Bronchial epithelial cell (primary cell): Measurements from ENCODE around the gene KLF13. TPM values are rescaled to one million over a fixed set of nuclear protein-coding genes. Genes with fewer than 3 reads are reported as not detected.

Experiments used
- DNase-seq: peaks from one replicate; pipeline ENCODE4 v3.0.0-alpha.2; 2010; ENCODE audit warnings: low read depth
- FAIRE-seq: peaks from 2 replicates; lab custom pipeline; 2011; peaks lifted over from hg19 to GRCh38; lab: Jason Lieb, UNC
- H3K27me3 ChIP-seq: 2 replicates; pipeline ENCODE4 v1.5.1; 2011; ENCODE audit warnings: low read length; ENCODE audit not compliant: control insufficient read depth, insufficient read depth
- H3K36me3 ChIP-seq: 2 replicates; pipeline ENCODE4 v1.5.1; 2011; ENCODE audit warnings: low read length; ENCODE audit not compliant: control insufficient read depth, insufficient read depth
- H3K4me3 ChIP-seq: 2 replicates; pipeline ENCODE4 v1.5.1; 2011; ENCODE audit warnings: mild to moderate bottlenecking, low read depth, low read length, control low read depth
- total RNA-seq: library from RNA; depleted of rRNA; stranded (reverse); fragments of >200 nt; gene quantifications from 2 replicates; pipeline ENCODE4 v1.2.1, GENCODE V29; 2014
- TF ChIP-seq, protein P1 (sequence below): IDR thresholded peaks from 2 replicates; pipeline ENCODE4 v1.5.1; 2011; ENCODE audit warnings: mild to moderate bottlenecking, moderate library complexity, low read length, control low read depth, inconsistent platforms; ENCODE audit not compliant: insufficient read depth, severe bottlenecking

The KLF13 gene
- total RNA-seq, 1 donor from 2014 or later: 58.7 TPM

DNA sequence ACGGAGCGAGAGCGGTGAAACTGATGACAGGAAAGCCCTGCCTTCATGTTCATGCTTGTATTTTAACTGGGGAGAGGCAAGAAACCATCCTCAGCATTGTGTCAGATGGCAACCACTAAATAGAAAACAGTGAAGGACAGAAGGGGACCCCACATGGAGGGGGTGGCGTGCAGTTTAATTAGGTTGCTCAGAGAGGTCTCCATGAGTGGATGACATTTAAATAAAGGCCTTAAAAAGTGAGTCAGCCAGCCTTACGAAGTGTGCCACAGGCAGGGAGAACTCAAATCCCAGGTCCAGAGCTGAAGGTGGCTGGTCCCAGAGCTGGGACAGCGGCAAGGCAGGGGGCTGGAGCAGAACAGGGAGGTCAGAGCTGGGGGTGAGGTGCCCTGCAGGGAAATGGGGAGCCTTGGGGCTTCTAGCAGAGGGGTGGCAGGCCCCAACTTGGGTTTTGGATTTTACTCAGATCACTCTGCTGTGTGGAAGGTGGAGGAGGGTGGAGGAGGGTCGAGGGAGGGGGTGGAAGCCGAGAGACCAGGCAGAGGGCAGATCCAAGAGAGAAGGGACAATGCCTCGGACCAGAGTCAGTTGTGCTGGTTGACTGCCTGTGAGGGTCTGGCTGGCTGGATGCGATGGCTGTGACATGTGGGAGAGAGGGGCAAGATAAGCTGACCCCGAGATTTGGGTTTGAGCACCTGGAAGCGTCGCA lies 73.7 kb downstream of the KLF13 start:
- TF ChIP-seq, protein P1, sequence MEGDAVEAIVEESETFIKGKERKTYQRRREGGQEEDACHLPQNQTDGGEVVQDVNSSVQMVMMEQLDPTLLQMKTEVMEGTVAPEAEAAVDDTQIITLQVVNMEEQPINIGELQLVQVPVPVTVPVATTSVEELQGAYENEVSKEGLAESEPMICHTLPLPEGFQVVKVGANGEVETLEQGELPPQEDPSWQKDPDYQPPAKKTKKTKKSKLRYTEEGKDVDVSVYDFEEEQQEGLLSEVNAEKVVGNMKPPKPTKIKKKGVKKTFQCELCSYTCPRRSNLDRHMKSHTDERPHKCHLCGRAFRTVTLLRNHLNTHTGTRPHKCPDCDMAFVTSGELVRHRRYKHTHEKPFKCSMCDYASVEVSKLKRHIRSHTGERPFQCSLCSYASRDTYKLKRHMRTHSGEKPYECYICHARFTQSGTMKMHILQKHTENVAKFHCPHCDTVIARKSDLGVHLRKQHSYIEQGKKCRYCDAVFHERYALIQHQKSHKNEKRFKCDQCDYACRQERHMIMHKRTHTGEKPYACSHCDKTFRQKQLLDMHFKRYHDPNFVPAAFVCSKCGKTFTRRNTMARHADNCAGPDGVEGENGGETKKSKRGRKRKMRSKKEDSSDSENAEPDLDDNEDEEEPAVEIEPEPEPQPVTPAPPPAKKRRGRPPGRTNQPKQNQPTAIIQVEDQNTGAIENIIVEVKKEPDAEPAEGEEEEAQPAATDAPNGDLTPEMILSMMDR: no peak
- FAIRE-seq: no peak
- no peak overlapping the region for H3K4me3 ChIP-seq
- DNase-seq: no peak
- H3K36me3 ChIP-seq: no peaks in the 10 kb centered on the region
- H3K27me3 ChIP-seq: no peaks in the 10 kb centered on the region

DNA sequence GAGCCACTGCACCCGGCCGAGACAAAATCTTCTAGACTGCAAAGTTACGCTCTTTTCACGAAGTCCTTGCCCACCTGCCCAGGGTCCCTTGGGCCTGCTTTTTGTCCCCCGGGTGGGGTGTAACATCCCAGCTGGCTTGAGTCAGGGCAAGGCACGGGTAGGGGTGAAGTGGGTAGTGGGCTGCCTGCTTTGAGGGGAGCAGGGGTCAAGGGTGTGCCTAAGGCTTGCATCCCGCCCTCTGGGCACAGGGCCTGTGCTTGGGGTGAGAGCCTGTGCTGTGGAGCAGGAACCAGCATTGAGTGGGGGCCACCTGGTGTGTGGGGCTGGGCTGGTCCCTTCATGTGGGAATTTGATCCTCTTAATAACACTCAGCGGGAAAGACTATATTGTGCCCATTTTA lies 74.6 kb downstream of the KLF13 start:
- TF ChIP-seq, protein P1: no peak
- Histone ChIP-seq H3K4me3 (no peak overlapping the region), H3K27me3 (no peaks in the 10 kb centered on the region), H3K36me3 (no peaks in the 10 kb centered on the region)
- FAIRE-seq (no peak), DNase-seq (no peak)

DNA sequence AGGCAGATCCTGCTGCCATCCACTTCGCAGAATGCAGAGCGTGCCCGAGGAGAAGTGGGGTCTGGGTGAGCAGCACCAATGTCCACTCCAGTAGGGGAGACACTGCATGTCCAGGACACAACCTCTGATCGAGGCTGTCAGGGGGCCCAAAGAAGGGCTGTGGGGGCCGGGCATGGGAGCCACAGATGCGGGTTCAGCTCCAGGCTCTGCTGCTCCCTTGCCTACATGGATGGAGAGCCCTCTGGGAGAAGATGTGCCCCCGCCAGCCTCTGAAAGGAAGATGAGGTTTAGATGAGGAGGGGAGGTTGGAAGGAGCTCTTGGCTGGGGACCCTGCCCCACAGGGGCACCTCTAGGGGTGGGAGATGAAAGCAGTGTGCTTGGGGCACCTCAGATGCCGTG lies 75.4 kb downstream of the KLF13 start:
- Histone ChIP-seq H3K27me3 (no peaks in the 10 kb centered on the region), H3K36me3 (no peaks in the 10 kb centered on the region), H3K4me3 (no peak overlapping the region)
- DNase-seq: no peak
- TF ChIP-seq, protein P1: no peak
- FAIRE-seq: no peak

DNA sequence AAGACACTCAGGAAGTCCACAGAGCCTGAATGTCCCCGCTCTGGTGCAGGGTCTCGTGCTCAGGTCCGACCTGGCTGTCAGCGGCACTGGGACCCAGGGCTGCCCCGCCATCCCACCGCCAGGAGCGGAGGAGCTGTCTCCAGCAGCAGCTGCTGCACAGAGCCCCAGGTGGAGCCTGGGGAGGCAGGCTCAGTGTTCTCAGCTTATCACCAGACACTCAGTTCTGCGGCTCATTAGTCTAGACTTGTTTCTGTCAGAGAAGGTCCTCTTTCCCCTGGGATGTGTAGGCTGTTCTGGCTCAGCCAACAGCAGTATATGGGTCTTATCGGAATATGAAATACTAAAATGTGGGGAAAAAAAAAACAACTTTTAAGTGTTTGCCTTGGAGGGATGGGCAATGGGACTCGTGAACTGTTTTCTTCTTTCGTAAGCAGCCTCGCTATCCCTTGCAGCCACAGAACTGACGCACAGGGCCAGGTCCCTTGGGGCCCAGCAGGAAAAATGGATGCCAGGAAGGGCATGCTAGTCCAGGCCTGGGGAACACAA lies 75.9 kb downstream of the KLF13 start:
- FAIRE-seq: no peak
- H3K36me3 ChIP-seq: no peaks in the 10 kb centered on the region
- TF ChIP-seq, protein P1: no peak
- no peaks in the 10 kb centered on the region for H3K27me3 ChIP-seq
- no peak overlapping the region for H3K4me3 ChIP-seq
- no peak for DNase-seq

DNA sequence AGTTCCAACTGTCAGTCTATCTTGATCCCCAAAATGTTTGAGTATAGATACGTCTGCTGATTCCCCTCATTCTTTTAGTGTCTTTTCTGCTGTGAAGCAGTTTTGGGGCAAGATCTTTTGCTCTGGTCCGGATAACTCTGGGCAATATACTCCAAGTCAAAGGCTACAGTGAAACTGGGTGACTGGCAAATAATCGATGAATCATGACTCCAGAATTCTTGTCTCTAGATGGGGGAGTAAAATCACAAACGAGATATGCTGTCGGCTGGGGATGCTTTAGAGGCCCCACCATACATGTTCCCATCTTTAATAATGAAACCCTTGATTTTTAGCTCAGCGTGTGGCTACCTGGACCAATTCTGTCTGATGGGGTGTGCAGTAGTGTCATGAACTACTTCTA lies 76.5 kb downstream of the KLF13 start:
- no peaks in the 10 kb centered on the region for H3K27me3 ChIP-seq
- TF ChIP-seq, protein P1: no peak
- no peak for FAIRE-seq
- H3K36me3 ChIP-seq: no peaks in the 10 kb centered on the region
- no peak overlapping the region for H3K4me3 ChIP-seq
- DNase-seq: no peak
